ENCODE measurements around the gene PI4K2A. TPM values are rescaled to one million over a fixed set of nuclear protein-coding genes. Genes with fewer than 3 reads are reported as not detected.
"Not testable (repeated sequence)": the region's sequence is repeated elsewhere in the genome, so short reads cannot be mapped to it uniquely, and the experiment has no call there.

PI4K2A gene
- total RNA-seq, 1 donor from 2014 or later, result 22.1 TPM

GRCh38 chr10:97640868-97641811 is 669 bp downstream of the PI4K2A start:
- Mint-ChIP-seq H3K4me1 (ENCODE audit: unreplicated experiment) (peaks cover 17% of the 10 kb centered on the region), H3K9me3 (ENCODE audit: unreplicated experiment) (no peaks in the 10 kb centered on the region), H3K36me3 (ENCODE audit: unreplicated experiment) (peaks cover 9% of the 10 kb centered on the region), H3K27ac (ENCODE audit: unreplicated experiment) (peak overlapping the region; percentile 96), H3K4me3 (ENCODE audit: unreplicated experiment) (peak overlapping the region; percentile 92), H3K27me3 (ENCODE audit: unreplicated experiment) (no peaks in the 10 kb centered on the region)
- TF ChIP-seq CTCF (IDR thresholded peaks at IDR 0.05), result no peak
- no peak for DNase-seq (ENCODE audit: extremely low spot score, unreplicated experiment)

- not testable (repeated sequence) for H3K36me3 Mint-ChIP-seq (ENCODE audit: unreplicated experiment); H3K27ac Mint-ChIP-seq (ENCODE audit: unreplicated experiment); H3K9me3 Mint-ChIP-seq (ENCODE audit: unreplicated experiment); DNase-seq (ENCODE audit: extremely low spot score, unreplicated experiment); H3K27me3 Mint-ChIP-seq (ENCODE audit: unreplicated experiment)
- Mint-ChIP-seq H3K4me1 (ENCODE audit: unreplicated experiment) (peaks cover 20% of the 10 kb centered on the region), H3K4me3 (ENCODE audit: unreplicated experiment) (peak overlapping the region; percentile 92)
Measured at GRCh38 chr10:97642471-97643159, 2.1 kb downstream of the PI4K2A start.

GRCh38 chr10:97643441-97643985 is 3.0 kb downstream of the PI4K2A start:
- H3K27me3 Mint-ChIP-seq (ENCODE audit: unreplicated experiment), result no peaks in the 10 kb centered on the region
- TF ChIP-seq CTCF (IDR thresholded peaks at IDR 0.05), result no peak
- H3K4me1 Mint-ChIP-seq (ENCODE audit: unreplicated experiment), result peaks cover 24% of the 10 kb centered on the region
- H3K4me3 Mint-ChIP-seq (ENCODE audit: unreplicated experiment), result peak overlapping the region; percentile 22
- peaks cover 9% of the 10 kb centered on the region for H3K36me3 Mint-ChIP-seq (ENCODE audit: unreplicated experiment)
- no peak overlapping the region for H3K27ac Mint-ChIP-seq (ENCODE audit: unreplicated experiment)
- H3K9me3 Mint-ChIP-seq (ENCODE audit: unreplicated experiment), result no peaks in the 10 kb centered on the region
- DNase-seq (ENCODE audit: extremely low spot score, unreplicated experiment), result no peak

GRCh38 chr10:97644936-97645335 is 4.5 kb downstream of the PI4K2A start:
- H3K9me3 Mint-ChIP-seq (ENCODE audit: unreplicated experiment), result no peaks in the 10 kb centered on the region
- DNase-seq (ENCODE audit: extremely low spot score, unreplicated experiment), result no peak
- no peaks in the 10 kb centered on the region for H3K27me3 Mint-ChIP-seq (ENCODE audit: unreplicated experiment)
- no peak overlapping the region for H3K27ac Mint-ChIP-seq (ENCODE audit: unreplicated experiment)
- peaks cover 35% of the 10 kb centered on the region for H3K4me1 Mint-ChIP-seq (ENCODE audit: unreplicated experiment)
- H3K36me3 Mint-ChIP-seq (ENCODE audit: unreplicated experiment), result peaks cover 9% of the 10 kb centered on the region
- TF ChIP-seq CTCF (IDR thresholded peaks at IDR 0.05), result no peak
- no peak overlapping the region for H3K4me3 Mint-ChIP-seq (ENCODE audit: unreplicated experiment)

GRCh38 chr10:97647556-97647955 is 7.1 kb downstream of the PI4K2A start:
- H3K4me1 Mint-ChIP-seq (ENCODE audit: unreplicated experiment), result peaks cover 28% of the 10 kb centered on the region
- no peak for TF ChIP-seq CTCF (IDR thresholded peaks at IDR 0.05)
- peak overlapping the region; percentile 20 for H3K27ac Mint-ChIP-seq (ENCODE audit: unreplicated experiment)
- DNase-seq (ENCODE audit: extremely low spot score, unreplicated experiment), result no peak
- H3K9me3 Mint-ChIP-seq (ENCODE audit: unreplicated experiment), result no peaks in the 10 kb centered on the region
- H3K36me3 Mint-ChIP-seq (ENCODE audit: unreplicated experiment), result peaks cover 10% of the 10 kb centered on the region
- no peak overlapping the region for H3K4me3 Mint-ChIP-seq (ENCODE audit: unreplicated experiment)
- H3K27me3 Mint-ChIP-seq (ENCODE audit: unreplicated experiment), result no peaks in the 10 kb centered on the region

Measured in osteocyte (in vitro differentiated cells).